Breast epithelium (tissue), 3 donors: ENCODE results near the gene DCANP1.

Source experiments
- CTCF ChIP-seq, 3 donors: fragments of 450-650 bp; IDR thresholded peaks; one replicate each; pipeline ENCODE4 v1.5.1; 2016 to 2017; ENCODE audit warnings: antibody characterized with exemption in 3 of 3, mild to moderate bottlenecking in 3 of 3, moderate library complexity in 3 of 3
- POLR2A ChIP-seq: fragments of 450-650 bp; IDR thresholded peaks from one replicate; pipeline ENCODE4 v1.6.1; 2016; ENCODE audit warnings: antibody characterized with exemption, mild to moderate bottlenecking, moderate library complexity
- POLR2AphosphoS5 ChIP-seq, 3 donors: sonication (generic); formaldehyde crosslinking; IDR thresholded peaks; one replicate each; pipeline ENCODE4 v1.6.1; 2017; ENCODE audit warnings: antibody characterized with exemption in 3 of 3

- TF ChIP-seq POLR2AphosphoS5 (IDR thresholded peaks at IDR 0.05) = no peak
- no peak for TF ChIP-seq CTCF (IDR thresholded peaks at IDR 0.05)
- no peak for TF ChIP-seq POLR2A
Measured at GRCh38 chr5:135453613-135454012, 6.5 kb upstream of the DCANP1 start.
